GM23248 (cell line): ENCODE data around the gene KCTD3. TPM values are rescaled to one million over a fixed set of nuclear protein-coding genes. Genes with fewer than 3 reads are reported as not detected.

Source experiments
- DNase-seq: peaks from one replicate; pipeline ENCODE4 v3.0.0-alpha.2; 2015
- H2AFZ ChIP-seq: fragments of 200-600 bp; sonication (generic); 2 replicates; pipeline ENCODE4 v1.6.1; 2016; ENCODE audit warnings: antibody characterized with exemption
- H3F3A ChIP-seq: fragments of 200-600 bp; sonication (generic); 2 replicates; pipeline ENCODE4 v1.6.1; 2016; ENCODE audit warnings: mild to moderate bottlenecking, antibody characterized with exemption, mixed run types; ENCODE audit not compliant: insufficient read depth
- H3K27ac ChIP-seq: fragments of 200-600 bp; sonication (generic); 2 replicates; pipeline ENCODE4 v1.5.1; 2016; ENCODE audit warnings: mild to moderate bottlenecking
- H3K27me3 ChIP-seq: fragments of 200-600 bp; sonication (generic); replicated peaks from 2 replicates; pipeline ENCODE4 v1.6.1; 2016; ENCODE audit warnings: mild to moderate bottlenecking; ENCODE audit not compliant: insufficient read depth
- H3K36me3 ChIP-seq: fragments of 200-600 bp; sonication (generic); 2 replicates; pipeline ENCODE4 v1.6.1; 2016; ENCODE audit warnings: low read depth, mild to moderate bottlenecking
- H3K4me1 ChIP-seq: fragments of 200-600 bp; sonication (generic); 2 replicates; pipeline ENCODE4 v1.6.1; 2016; ENCODE audit warnings: mild to moderate bottlenecking; ENCODE audit not compliant: insufficient read depth
- H3K4me2 ChIP-seq: fragments of 200-600 bp; sonication (generic); one replicate; pipeline ENCODE4 v1.6.1; 2016; ENCODE audit warnings: mild to moderate bottlenecking; ENCODE audit not compliant: unreplicated experiment
- H3K4me3 ChIP-seq: fragments of 200-600 bp; sonication (generic); 2 replicates; pipeline ENCODE4 v1.5.1; 2016; ENCODE audit warnings: mild to moderate bottlenecking
- H3K79me2 ChIP-seq: fragments of 200-600 bp; sonication (generic); 2 replicates; pipeline ENCODE4 v1.6.1; 2016; ENCODE audit warnings: mild to moderate bottlenecking; ENCODE audit not compliant: insufficient read depth
- H3K9ac ChIP-seq: fragments of 200-600 bp; sonication (generic); 2 replicates; pipeline ENCODE4 v1.6.1; 2016; ENCODE audit warnings: mild to moderate bottlenecking
- H3K9me2 ChIP-seq: fragments of 200-600 bp; sonication (generic); 2 replicates; pipeline ENCODE4 v1.6.1; 2016; ENCODE audit warnings: mixed run types, mild to moderate bottlenecking, moderate library complexity; ENCODE audit not compliant: insufficient read depth
- H3K9me3 ChIP-seq: fragments of 200-600 bp; sonication (generic); one replicate; pipeline ENCODE4 v1.6.1; 2017; ENCODE audit warnings: low read depth
- H4K20me1 ChIP-seq: fragments of 200-600 bp; sonication (generic); 2 replicates; pipeline ENCODE4 v1.6.0; 2016; ENCODE audit not compliant: insufficient read depth
- EZH2 ChIP-seq: fragments of 200-600 bp; sonication (generic); IDR thresholded peaks from 2 replicates; pipeline ENCODE4 v1.6.1; 2018; ENCODE audit warnings: antibody characterized with exemption, mild to moderate bottlenecking; ENCODE audit not compliant: insufficient read depth, poor library complexity, severe bottlenecking
- EZH2phosphoT487 ChIP-seq: fragments of 200-600 bp; sonication (generic); IDR thresholded peaks from 2 replicates; pipeline ENCODE4 v1.6.1; 2018; ENCODE audit warnings: antibody characterized with exemption, moderate library complexity, mild to moderate bottlenecking, low read depth; ENCODE audit not compliant: insufficient read depth
- WGBS, 2 experiments: methylation state at CpG; one replicate each; pipeline ENCODE4 v1.1.6; 2015 to 2017; ENCODE audit warnings: low lambda C conversion rate in 2 of 2, low coverage in 1 of 2; ENCODE audit errors: missing lambda C conversion rate in 2 of 2; 5-methylcytosine and 5-hydroxymethylcytosine counted together
- in situ Hi-C: fragments of 300-500 bp; cut with MboI; formaldehyde crosslinking; loops from 2 replicates; pipeline ENCODE4 v1.15.0; 2020
- polyA plus RNA-seq: library from polyadenylated mRNA; unstranded; fragments of >200 nt; fragmentation: Nextera tagmentation; extraction: Ambion mirVana; gene quantifications from 2 replicates; pipeline ENCODE4 v1.2.1, GENCODE V29; 2016
- total RNA-seq: library from RNA; depleted of rRNA; stranded (reverse); fragments of >200 nt; shearing (Covaris generic); gene quantifications from 2 replicates; pipeline ENCODE4 v1.2.3, GENCODE V29; 2014

Gene KCTD3
- total and polyA plus RNA-seq, 2 experiments from 2014 or later: 17.5 to 32.0 TPM

DNA sequence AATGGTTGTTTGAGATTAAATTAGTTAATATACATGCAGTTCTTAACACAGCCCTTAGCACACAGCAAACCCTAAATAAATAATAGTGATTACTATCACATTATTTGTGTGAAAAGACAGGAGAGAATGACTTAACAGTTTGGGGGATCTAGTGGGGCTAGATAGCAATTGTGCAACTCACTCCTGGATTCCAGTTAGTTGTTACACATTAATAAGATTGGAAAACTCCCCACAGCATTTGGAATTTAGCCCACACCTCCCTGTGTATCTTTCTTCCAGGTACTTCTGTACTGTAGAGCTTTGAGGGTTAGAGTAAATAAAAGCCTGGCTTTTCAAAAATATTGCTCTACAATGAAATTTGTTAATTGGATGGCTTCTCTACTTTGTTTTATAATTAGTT is 93.2 kb downstream of the KCTD3 start:
- Histone ChIP-seq H3F3A (no peaks in the 10 kb centered on the region; the same call in 1 of the 2 replicates), H3K4me1 (peaks cover under 1% of the 10 kb centered on the region; the same call in 1 of the 2 replicates), H2AFZ (no peak overlapping the region), H3K27me3 (peaks cover 13% of the 10 kb centered on the region; the same call in 1 of the 2 replicates), H3K4me2 (no peak overlapping the region), H3K79me2 (no peaks in the 10 kb centered on the region), H3K36me3 (no peaks in the 10 kb centered on the region), H3K9ac (no peak overlapping the region), H4K20me1 (no peaks in the 10 kb centered on the region), H3K9me3 (no peaks in the 10 kb centered on the region), H3K4me3 (no peak overlapping the region), H3K27ac (no peak overlapping the region), H3K9me2 (no peaks in the 10 kb centered on the region)
- no peak for DNase-seq
- in situ Hi-C loops: no loop called here
- TF ChIP-seq EZH2 (no peak), EZH2phosphoT487 (no peak)

DNA sequence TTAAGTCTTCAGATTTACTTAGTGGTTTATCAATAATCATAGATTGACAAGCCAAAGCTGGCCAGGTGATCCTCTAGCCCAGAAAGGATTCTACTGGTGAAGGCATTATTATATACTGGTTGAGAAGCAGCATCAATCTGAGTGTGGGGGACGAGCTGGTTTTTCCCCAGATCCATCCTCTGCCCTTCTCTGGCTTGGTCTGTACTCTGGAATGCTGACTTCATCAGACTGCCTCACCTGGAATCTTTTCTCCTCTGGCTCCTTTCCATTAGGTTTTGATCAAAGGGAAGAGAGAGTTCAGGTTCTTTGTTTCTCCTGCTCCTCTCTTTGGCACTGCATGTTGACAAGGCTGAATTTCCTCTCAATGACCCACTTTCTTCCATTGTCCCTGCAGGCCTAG is 93.9 kb downstream of the KCTD3 start:
- Histone ChIP-seq H3K4me1 (peaks cover 8% of the 10 kb centered on the region), H3K9me3 (no peaks in the 10 kb centered on the region), H3K27ac (no peak overlapping the region), H3K9ac (no peak overlapping the region), H3F3A (peaks cover 7% of the 10 kb centered on the region; the same call in 1 of the 2 replicates), H3K4me3 (no peak overlapping the region), H3K4me2 (no peak overlapping the region), H2AFZ (no peak overlapping the region), H3K36me3 (no peaks in the 10 kb centered on the region), H3K27me3 (peaks cover 11% of the 10 kb centered on the region; the same call in 1 of the 2 replicates), H4K20me1 (no peaks in the 10 kb centered on the region), H3K79me2 (no peaks in the 10 kb centered on the region), H3K9me2 (no peaks in the 10 kb centered on the region)
- DNase-seq: no peak
- WGBS, 2 experiments: 8 to 31% methylated on average over 1 of the region's 1 CpG
- in situ Hi-C loops: no loop called here
- no peak for TF ChIP-seq EZH2
- no peak for TF ChIP-seq EZH2phosphoT487

DNA sequence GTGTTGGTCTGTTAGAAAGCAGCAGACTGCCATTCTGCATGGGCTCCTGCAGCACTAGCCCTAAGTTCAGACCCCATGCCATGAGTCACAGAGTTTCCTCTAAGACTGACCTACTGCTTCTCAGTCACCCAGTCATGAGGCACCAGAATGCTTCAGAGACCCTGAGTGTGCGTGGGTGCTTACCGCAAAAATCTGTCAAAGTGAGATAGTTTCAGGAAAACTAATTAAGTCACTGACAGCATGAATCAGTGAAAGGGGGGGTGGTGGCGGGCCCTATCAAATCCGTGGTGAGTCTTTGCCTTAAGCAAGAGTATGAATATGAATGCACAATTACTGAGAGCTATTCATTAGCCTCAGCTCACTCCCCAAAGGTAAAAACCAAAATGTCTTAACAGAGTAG is 98.1 kb downstream of the KCTD3 start:
- peaks cover 13% of the 10 kb centered on the region for H3K4me1 ChIP-seq
- 33 to 39% methylated on average over 4 of the region's 4 CpGs for WGBS, 2 experiments
- no peaks in the 10 kb centered on the region for H3K36me3 ChIP-seq
- in situ Hi-C loops: no loop called here
- H4K20me1 ChIP-seq: no peaks in the 10 kb centered on the region
- peak; percentile 76 for DNase-seq
- H3K9ac ChIP-seq: no peak overlapping the region
- H3K27ac ChIP-seq: no peak overlapping the region
- no peaks in the 10 kb centered on the region for H3K9me3 ChIP-seq
- no peaks in the 10 kb centered on the region for H3K79me2 ChIP-seq
- H3K27me3 ChIP-seq: no peaks in the 10 kb centered on the region
- H3K9me2 ChIP-seq: no peaks in the 10 kb centered on the region
- H3K4me3 ChIP-seq: no peak overlapping the region
- TF ChIP-seq EZH2phosphoT487 (no peak), EZH2 (no peak)
- peak overlapping the region; percentile 39 for H3K4me2 ChIP-seq
- H2AFZ ChIP-seq: no peak overlapping the region
- H3F3A ChIP-seq: peaks cover 7% of the 10 kb centered on the region; the same call in 1 of the 2 replicates

- no peak overlapping the region for H3K27ac ChIP-seq
- no peak overlapping the region for H3K4me3 ChIP-seq
- H3K79me2 ChIP-seq: no peaks in the 10 kb centered on the region
- H3K9me3 ChIP-seq: no peaks in the 10 kb centered on the region
- in situ Hi-C loops: no loop called here
- H3K27me3 ChIP-seq: peaks cover 17% of the 10 kb centered on the region; the same call in 1 of the 2 replicates
- TF ChIP-seq EZH2 (no peak), EZH2phosphoT487 (no peak)
- no peak overlapping the region for H2AFZ ChIP-seq
- no peak for DNase-seq
- H3F3A ChIP-seq: peaks cover 7% of the 10 kb centered on the region; the same call in 1 of the 2 replicates
- H3K9ac ChIP-seq: no peak overlapping the region
- no peak overlapping the region for H3K4me2 ChIP-seq
- no peaks in the 10 kb centered on the region for H4K20me1 ChIP-seq
- WGBS, 2 experiments: 63 to 70% methylated on average over 2 of the region's 2 CpGs
- H3K4me1 ChIP-seq: peaks cover 13% of the 10 kb centered on the region
- H3K36me3 ChIP-seq: no peaks in the 10 kb centered on the region
- H3K9me2 ChIP-seq: no peaks in the 10 kb centered on the region
Observed at GRCh38 chr1:215667761-215668160, 100.7 kb downstream of the KCTD3 start.
